Testis (tissue), 3 donors: Measurements from ENCODE around the gene FGFR3. TPM values are rescaled to one million over a fixed set of nuclear protein-coding genes. Genes with fewer than 3 reads are reported as not detected.

Experiments used
- DNase-seq: peaks from one replicate; pipeline ENCODE4 v3.0.0-alpha.2; 2019
- H3K27ac ChIP-seq, 2 donors: fragments of 200-600 bp; sonication (generic); one replicate each; pipeline ENCODE4 v1.5.1; 2019
- H3K27me3 ChIP-seq: fragments of 200-600 bp; sonication (generic); one replicate; pipeline ENCODE4 v1.5.1; 2019
- H3K36me3 ChIP-seq: fragments of 200-600 bp; sonication (generic); one replicate; pipeline ENCODE4 v1.5.1; 2017; ENCODE audit warnings: low read depth; ENCODE audit errors: missing control alignments
- H3K4me1 ChIP-seq: fragments of 200-600 bp; sonication (generic); one replicate; pipeline ENCODE4 v1.5.1; 2019
- H3K4me3 ChIP-seq, 2 donors: fragments of 200-600 bp; sonication (generic); one replicate each; pipeline ENCODE4 v1.5.1; 2017 to 2019
- H3K9me3 ChIP-seq: fragments of 200-600 bp; sonication (generic); one replicate; pipeline ENCODE4 v1.5.1; 2017
- CTCF ChIP-seq, 3 experiments: fragments of 450-650 bp in 2 of 3; fragments of 200-600 bp in 1 of 3; sonication (generic) in 1 of 3; IDR thresholded peaks; one replicate each; pipeline ENCODE4 v1.5.1; 2016 to 2019; ENCODE audit warnings: antibody characterized with exemption in 3 of 3, mild to moderate bottlenecking in 2 of 3, moderate library complexity in 1 of 3
- POLR2A ChIP-seq: fragments of 450-650 bp; IDR thresholded peaks from one replicate; pipeline ENCODE4 v1.6.1; 2017; ENCODE audit warnings: antibody characterized with exemption, mild to moderate bottlenecking, moderate library complexity
- WGBS, 2 donors: methylation state at CpG; one replicate each; pipeline ENCODE4 v1.1.5; 2018; 5-methylcytosine and 5-hydroxymethylcytosine counted together
- intact Hi-C: fragments of 100-400 bp; cut with DNase I; formaldehyde crosslinking; loops from one replicate; pipeline ENCODE4 v1.15.1; 2023; ENCODE audit warnings: low total_unique reads
- polyA plus RNA-seq: library from polyadenylated mRNA; stranded (reverse); fragments of 350-450 nt; fragmentation: Illumina TruSeq; extraction: RNeasy Lipid Tissue Mini Kit (QIAGEN cat#74804); gene quantifications from one replicate; pipeline ENCODE4 v1.2.3, GENCODE V29; 2014; ENCODE audit warnings: low read depth, low replicate concordance; ENCODE audit not compliant: insufficient read depth
- total RNA-seq, 2 donors: library from RNA; depleted of rRNA; stranded (reverse); fragments of >200 nt; gene quantifications; one replicate each; pipeline ENCODE4 v1.2.3, GENCODE V29; 2016

The FGFR3 gene
- total and polyA plus RNA-seq, 3 donors from 2014 or later = 39.2 to 93.7 (median 79.6) TPM

GRCh38 chr4:1745165-1745564, 47.9 kb upstream of the FGFR3 start:
- intact Hi-C loops = no loop called here
- no peak for DNase-seq
- WGBS, 2 donors = 91 to 94% methylated on average over 13 of the region's 13 CpGs

GRCh38 chr4:1745697-1746096, 47.4 kb upstream of the FGFR3 start:
- Histone ChIP-seq H3K27me3 (no peaks in the 10 kb centered on the region), H3K9me3 (no peaks in the 10 kb centered on the region), H3K4me1 (no peaks in the 10 kb centered on the region), H3K4me3 (no peak overlapping the region), H3K27ac (no peak overlapping the region), H3K36me3 (no peaks in the 10 kb centered on the region)
- DNase-seq = no peak
- TF ChIP-seq CTCF (IDR thresholded peaks at IDR 0.05) = no peak
- no peak for TF ChIP-seq POLR2A
- 91 to 98% methylated on average over 7 to 12 of the region's 12 CpGs for WGBS, 2 donors
- intact Hi-C loops = no loop called here

More at GRCh38 chr4:1745165-1745564, 47.9 kb upstream of the FGFR3 start:
- TF ChIP-seq CTCF (IDR thresholded peaks at IDR 0.05) (no peak), POLR2A (no peak)
- Histone ChIP-seq H3K27me3 (no peaks in the 10 kb centered on the region), H3K4me1 (no peaks in the 10 kb centered on the region), H3K27ac (no peak overlapping the region), H3K36me3 (no peaks in the 10 kb centered on the region), H3K9me3 (no peaks in the 10 kb centered on the region), H3K4me3 (no peak overlapping the region)

GRCh38 chr4:1746265-1746691, 46.8 kb upstream of the FGFR3 start:
- intact Hi-C loops = no loop called here
- H3K27me3 ChIP-seq = no peaks in the 10 kb centered on the region
- 29 to 58% methylated on average over 7 to 17 of the region's 17 CpGs for WGBS, 2 donors
- TF ChIP-seq CTCF (IDR thresholded peaks at IDR 0.05) = peak; percentile 65 to 78 (median 67)
- no peak for TF ChIP-seq POLR2A
- H3K4me1 ChIP-seq = no peaks in the 10 kb centered on the region
- H3K36me3 ChIP-seq = no peaks in the 10 kb centered on the region
- peak; percentile 74 for DNase-seq
- H3K4me3 ChIP-seq = no peak overlapping the region
- no peaks in the 10 kb centered on the region for H3K9me3 ChIP-seq
- H3K27ac ChIP-seq = no peak overlapping the region

- intact Hi-C loops = no loop called here
- H3K4me1 ChIP-seq = no peaks in the 10 kb centered on the region
- TF ChIP-seq POLR2A (no peak), CTCF (IDR thresholded peaks at IDR 0.05) (no peak)
- H3K9me3 ChIP-seq = no peaks in the 10 kb centered on the region
- WGBS, 2 donors = 73 to 82% methylated on average over 15 to 32 of the region's 33 CpGs
- no peaks in the 10 kb centered on the region for H3K36me3 ChIP-seq
- no peak overlapping the region for H3K4me3 ChIP-seq
- no peak overlapping the region for H3K27ac ChIP-seq
- no peaks in the 10 kb centered on the region for H3K27me3 ChIP-seq
- peak; percentile 43 for DNase-seq
Measured at GRCh38 chr4:1746919-1747602, 46.0 kb upstream of the FGFR3 start.

GRCh38 chr4:1747603-1747967, 45.5 kb upstream of the FGFR3 start:
- TF ChIP-seq POLR2A (no peak), CTCF (IDR thresholded peaks at IDR 0.05) (no peak)
- DNase-seq = no peak
- H3K4me1 ChIP-seq = no peaks in the 10 kb centered on the region
- no peaks in the 10 kb centered on the region for H3K27me3 ChIP-seq
- no peak overlapping the region for H3K27ac ChIP-seq
- H3K36me3 ChIP-seq = no peaks in the 10 kb centered on the region
- intact Hi-C loops = no loop called here
- H3K9me3 ChIP-seq = no peaks in the 10 kb centered on the region
- no peak overlapping the region for H3K4me3 ChIP-seq
- 92% methylated on average over 16 of the region's 16 CpGs; no CpG with 5 or more reads in 1 of the 2 donors for WGBS, 2 donors
